Stimulated activated CD4-positive, alpha-beta T cell treated with anti-CD3 and anti-CD28 coated beads, TNF-alpha, amount 100 ng/mL, for 4 hours (primary cell): Measurements from ENCODE around the gene SREK1.
"Not testable (repeated sequence)": the region's sequence is repeated elsewhere in the genome, so short reads cannot be mapped to it uniquely, and the experiment has no call there.

Source experiments
- DNase-seq, 3 experiments: peaks; one replicate each; pipeline ENCODE4 v3.0.0-alpha.2; 2020; ENCODE audit warnings: low read depth in 3 of 3

Gene SREK1

GRCh38 chr5:66144074-66144833 is at the start of gene SREK1:
Gene SREK1 (plus strand): TSS chr5:66144300. CDS start chr5:66144377, 77 bp downstream.
- peak; percentile 74 to 87 (median 80) for DNase-seq

- no peak for DNase-seq
These were observed 43.2 kb upstream of the SREK1 start for GRCh38 chr5:66100851-66101250.

DNA sequence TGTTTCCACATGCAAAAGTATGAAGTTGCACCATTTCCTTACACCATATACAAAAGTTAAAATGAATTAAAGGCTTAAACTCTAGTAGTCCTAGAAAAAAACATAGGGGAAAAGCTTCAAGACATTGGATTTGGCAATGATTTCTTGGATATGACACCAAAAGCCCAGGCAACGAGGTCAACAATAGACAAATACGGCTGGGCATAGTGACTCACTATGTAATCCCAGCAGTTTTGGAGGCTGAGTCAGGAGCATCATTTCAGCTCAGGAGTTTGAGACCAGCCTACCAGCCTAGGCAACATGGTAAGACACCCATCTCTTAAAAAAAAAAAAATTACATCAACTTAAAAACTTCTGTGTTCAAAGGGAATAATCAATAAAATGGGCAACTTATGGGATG is 30.9 kb upstream of the SREK1 start:
- no peak for DNase-seq

DNA sequence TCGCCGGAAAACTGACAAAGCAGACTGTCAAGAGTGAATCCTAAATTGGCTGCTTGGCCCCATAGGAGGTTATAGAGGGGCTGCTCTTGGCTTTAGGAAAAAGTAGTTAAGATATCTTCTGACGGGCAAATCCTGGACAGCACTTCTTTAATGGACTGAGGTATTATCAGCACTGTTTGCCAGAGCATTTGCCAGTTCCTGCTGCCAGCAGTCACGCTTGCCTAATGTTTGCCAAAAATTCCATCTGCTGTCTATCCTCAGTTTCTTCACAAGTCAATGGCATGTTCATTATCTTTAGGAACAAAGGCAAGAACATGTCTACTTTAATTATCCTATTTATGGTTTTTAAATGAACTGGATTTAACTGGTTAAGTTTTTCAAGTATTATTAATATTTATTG is 25.8 kb upstream of the SREK1 start:
- no peak for DNase-seq

- no peak for DNase-seq
These were observed 21.6 kb upstream of the SREK1 start for GRCh38 chr5:66122379-66123034.

- DNase-seq, result no peak
These were observed 15.0 kb upstream of the SREK1 start for GRCh38 chr5:66129144-66129543.

GRCh38 chr5:66130493-66130892 is 13.6 kb upstream of the SREK1 start:
- no peak for DNase-seq

DNA sequence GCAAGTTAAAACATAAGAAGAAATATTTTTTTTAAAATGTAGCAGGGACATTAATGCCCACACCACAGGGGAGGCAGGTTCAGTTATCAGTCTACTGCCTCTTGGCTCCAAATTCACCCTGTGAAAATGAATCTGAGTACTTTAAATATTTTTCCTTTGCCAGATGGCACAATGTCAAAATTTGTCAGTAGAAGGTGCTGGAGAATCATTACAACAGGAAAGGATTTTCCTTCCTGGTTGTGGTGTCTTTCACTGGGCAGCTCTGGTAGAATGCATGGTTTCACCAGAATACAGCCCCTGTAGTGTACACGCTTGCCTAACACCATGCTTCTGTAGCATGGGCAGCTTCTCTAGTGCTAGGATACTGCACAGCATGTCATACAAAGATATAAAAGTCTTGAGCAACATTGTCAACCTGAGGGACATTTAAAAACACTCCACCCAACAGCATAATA is 9.7 kb upstream of the SREK1 start:
- DNase-seq, result no peak

DNA sequence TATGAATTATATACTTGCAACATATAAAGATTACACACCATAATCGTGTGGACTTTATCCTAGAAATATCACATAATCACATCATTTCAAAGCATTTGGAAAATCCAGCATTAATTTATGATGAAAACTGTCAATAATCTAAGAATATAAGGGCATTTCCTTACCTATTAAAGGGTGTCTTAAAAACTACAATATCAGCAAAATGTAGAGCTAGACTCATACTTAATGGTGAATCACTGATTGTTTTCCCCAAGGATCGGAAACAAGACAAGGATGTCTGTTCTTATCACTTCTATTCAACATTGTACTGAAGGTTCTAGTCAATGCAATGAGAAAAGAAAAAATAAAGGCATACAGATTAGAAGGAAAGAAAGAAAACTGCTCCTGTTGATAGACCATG is 8.0 kb upstream of the SREK1 start:
- no peak for DNase-seq

GRCh38 chr5:66136944-66137343 is 7.2 kb upstream of the SREK1 start:
- not testable (repeated sequence) for DNase-seq

- DNase-seq, result no peak
These were observed 5.3 kb upstream of the SREK1 start for GRCh38 chr5:66138637-66139317.

GRCh38 chr5:66139318-66139712 is 4.8 kb upstream of the SREK1 start:
- no peak for DNase-seq

DNA sequence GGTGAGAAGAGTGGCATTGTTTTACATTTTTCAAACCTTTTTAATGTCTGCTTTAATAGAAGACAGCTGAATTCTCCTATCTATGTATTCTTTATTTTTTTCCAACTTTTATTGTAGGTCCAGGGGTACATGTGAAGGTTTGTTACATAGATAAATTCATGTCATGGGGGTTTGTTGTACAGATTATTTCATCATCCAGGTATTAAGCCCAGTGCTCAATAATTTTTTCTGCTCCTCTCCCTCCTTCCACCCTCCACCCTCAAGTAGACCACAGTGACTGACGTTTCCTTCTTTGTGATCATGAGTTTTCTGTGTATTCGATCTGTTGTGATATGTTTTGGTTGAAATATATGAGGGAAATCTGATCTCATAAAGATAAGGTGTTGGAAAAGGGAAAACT is 1.7 kb upstream of the SREK1 start:
- no peak for DNase-seq

- DNase-seq, result no peak
These were observed 527 bp upstream of the SREK1 start for GRCh38 chr5:66143473-66144073.

DNA sequence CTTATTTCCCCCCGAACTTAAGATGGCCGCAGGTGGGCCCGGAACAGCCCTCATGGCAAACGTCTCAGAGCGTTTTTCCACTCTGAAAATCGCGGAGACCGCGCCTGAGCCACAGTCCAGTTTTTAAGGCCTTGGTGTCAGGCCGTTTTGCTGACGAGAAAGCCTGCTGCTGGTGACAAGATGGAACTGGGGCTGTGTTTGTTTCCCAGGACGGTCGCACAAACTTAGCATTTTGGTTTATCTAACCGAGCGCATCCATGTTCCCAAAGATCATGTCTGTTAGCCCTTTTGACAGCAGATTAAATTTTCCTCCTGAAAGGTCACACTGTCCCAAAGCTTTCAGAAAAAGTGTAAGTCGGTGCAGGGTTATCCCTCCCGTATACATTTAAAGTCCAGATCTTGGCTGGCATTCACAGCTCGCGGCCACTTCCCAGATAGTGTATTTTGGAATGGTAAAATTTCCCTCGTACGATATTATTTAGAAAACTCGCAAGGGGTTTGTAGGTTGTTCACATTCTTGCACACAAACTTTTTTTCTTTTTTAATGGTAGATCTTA is 812 bp downstream of the SREK1 start:
- no peak for DNase-seq

DNA sequence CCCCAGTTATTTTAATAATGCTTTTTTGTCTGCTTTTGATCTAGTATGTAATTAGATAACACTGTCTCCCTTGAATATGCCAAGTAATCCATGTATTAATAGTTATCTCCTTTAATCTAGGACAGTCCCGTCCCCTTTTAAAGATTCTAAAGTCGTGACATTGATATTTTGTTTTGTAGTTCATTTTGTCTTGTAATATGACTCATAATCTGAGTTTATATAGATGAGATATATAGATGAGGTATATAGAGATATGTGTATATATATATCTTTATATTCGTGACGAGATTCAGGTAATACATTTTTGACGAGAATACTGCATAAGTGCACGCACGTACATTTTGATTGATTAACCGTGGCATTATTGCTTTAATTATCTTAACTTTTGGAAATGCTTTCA is 1.6 kb downstream of the SREK1 start:
- DNase-seq, result no peak

DNA sequence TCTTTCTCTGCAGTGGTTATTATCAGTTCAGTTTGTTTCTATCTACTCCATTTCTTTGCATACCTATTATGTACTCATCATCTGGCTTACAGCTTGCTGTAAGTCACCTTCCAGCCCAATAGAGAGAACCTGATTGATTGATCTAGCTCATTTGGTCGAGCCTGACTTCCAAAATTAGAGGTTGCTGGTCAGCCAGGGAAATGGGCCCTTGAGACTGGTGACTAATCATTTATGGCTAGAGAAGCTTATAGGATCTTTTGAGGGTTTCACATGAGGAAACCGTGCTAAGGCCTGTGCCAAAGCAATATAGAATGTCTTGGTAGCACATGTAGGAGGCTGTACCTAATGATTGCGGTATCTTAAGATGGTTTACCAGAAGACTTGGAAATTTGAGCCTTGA is 5.8 kb downstream of the SREK1 start:
- DNase-seq, result no peak

- no peak for DNase-seq
These were observed 6.9 kb downstream of the SREK1 start for GRCh38 chr5:66151030-66151429.

- no peak for DNase-seq
These were observed 7.4 kb downstream of the SREK1 start for GRCh38 chr5:66151491-66151890.

GRCh38 chr5:66157046-66157445 is 12.9 kb downstream of the SREK1 start:
- DNase-seq, result no peak

DNA sequence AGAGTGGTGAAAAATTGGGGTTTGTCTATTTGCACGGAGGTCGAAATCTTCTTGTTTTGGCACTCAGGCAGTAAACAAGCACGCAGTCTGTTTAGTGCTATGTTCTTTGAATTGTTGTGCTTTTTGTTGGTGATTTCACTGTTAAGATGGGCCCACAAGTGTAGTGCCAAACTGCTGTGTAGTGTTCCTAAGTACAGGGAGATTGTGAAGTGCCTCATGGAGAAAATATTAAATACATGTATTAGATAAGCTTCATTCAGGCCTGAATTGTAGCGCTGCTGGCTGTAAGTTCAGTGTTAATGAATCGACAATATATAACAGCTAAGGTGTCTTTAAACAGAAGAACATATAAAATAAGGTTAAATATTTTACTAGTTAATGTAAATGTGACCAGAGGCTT is 17.3 kb downstream of the SREK1 start:
- no peak for DNase-seq
